ENCODE measurements around the gene ACOT12. TPM values are rescaled to one million over a fixed set of nuclear protein-coding genes. Genes with fewer than 3 reads are reported as not detected.

The ACOT12 gene
- total and polyA plus RNA-seq, 9 donors, result 0.48 TPM; not detected in 8

DNA sequence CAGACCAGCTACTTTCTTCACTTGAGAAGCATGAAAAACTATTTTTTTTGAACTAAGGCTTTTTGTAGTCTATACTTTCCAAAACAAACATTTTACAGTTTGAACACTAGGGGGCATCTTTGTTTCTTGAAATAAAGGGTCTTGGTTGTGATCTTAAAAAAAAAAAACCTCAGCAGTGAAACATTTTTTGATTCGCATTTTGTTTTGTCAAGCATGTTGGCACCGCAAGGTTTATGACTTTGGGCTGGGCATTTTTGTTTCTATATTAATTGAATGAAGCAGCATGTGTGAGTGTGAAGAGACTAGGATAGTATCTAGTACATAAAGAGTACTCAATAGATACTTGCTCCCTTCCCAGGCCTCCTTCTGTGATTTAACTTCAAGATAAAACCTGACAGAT is 31.6 kb upstream of the ACOT12 start:
- H3K4me1 ChIP-seq (ENCODE audit: insufficient read depth), result peaks cover 3% of the 10 kb centered on the region
- no peak for DNase-seq
- TF ChIP-seq, protein P1, sequence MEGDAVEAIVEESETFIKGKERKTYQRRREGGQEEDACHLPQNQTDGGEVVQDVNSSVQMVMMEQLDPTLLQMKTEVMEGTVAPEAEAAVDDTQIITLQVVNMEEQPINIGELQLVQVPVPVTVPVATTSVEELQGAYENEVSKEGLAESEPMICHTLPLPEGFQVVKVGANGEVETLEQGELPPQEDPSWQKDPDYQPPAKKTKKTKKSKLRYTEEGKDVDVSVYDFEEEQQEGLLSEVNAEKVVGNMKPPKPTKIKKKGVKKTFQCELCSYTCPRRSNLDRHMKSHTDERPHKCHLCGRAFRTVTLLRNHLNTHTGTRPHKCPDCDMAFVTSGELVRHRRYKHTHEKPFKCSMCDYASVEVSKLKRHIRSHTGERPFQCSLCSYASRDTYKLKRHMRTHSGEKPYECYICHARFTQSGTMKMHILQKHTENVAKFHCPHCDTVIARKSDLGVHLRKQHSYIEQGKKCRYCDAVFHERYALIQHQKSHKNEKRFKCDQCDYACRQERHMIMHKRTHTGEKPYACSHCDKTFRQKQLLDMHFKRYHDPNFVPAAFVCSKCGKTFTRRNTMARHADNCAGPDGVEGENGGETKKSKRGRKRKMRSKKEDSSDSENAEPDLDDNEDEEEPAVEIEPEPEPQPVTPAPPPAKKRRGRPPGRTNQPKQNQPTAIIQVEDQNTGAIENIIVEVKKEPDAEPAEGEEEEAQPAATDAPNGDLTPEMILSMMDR (IDR thresholded peaks at IDR 0.05), result peak; percentile 40 to 60 (median 45)
- TF ChIP-seq POLR2A (IDR thresholded peaks at IDR 0.05), result no peak
- TF ChIP-seq EP300 (IDR thresholded peaks at IDR 0.05), result no peak
- 1% methylated on average over 2 of the region's 2 CpGs for WGBS, 3 donors
- H3K4me3 ChIP-seq, result no peak overlapping the region
- H3K27ac ChIP-seq, result no peak overlapping the region
- no peaks in the 10 kb centered on the region for H3K27me3 ChIP-seq
- intact Hi-C loops (cut with DNase I), result loop anchor here in 3 of 4 donors (5.0 to 10.0 kb wide), 4 partner anchors 319 to 742 kb away; no protein-coding TSS in a partner anchor
- no peaks in the 10 kb centered on the region for H3K36me3 ChIP-seq
- H3K9me3 ChIP-seq, result no peaks in the 10 kb centered on the region

DNA sequence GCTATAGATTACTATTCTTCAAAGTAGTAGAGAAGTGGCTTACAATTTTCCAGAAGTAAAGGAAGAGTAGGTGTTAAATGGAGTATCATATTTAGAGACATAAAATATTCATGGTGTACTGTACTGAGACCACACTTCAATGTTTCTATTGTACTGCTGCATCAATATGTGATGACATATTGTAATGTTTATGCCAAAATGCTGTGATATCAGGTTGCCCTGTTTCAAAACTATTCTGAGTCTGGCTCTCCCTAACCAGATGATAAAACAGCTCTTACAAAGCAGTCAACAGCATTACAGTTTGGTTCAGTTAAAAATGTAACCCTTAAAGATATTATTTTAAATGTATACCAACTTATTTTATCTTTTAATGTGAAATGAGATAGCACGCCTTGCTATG is 30.8 kb upstream of the ACOT12 start:
- H3K4me3 ChIP-seq, result no peak overlapping the region
- H3K27me3 ChIP-seq, result no peaks in the 10 kb centered on the region
- 93 to 100% (median 94%) methylated on average over 1 of the region's 1 CpG for WGBS, 3 donors
- H3K9me3 ChIP-seq, result no peaks in the 10 kb centered on the region
- no peaks in the 10 kb centered on the region for H3K36me3 ChIP-seq
- no peak overlapping the region for H3K27ac ChIP-seq
- peaks cover 3% of the 10 kb centered on the region for H3K4me1 ChIP-seq (ENCODE audit: insufficient read depth)
- TF ChIP-seq POLR2A (IDR thresholded peaks at IDR 0.05), result no peak
- TF ChIP-seq EP300 (IDR thresholded peaks at IDR 0.05), result no peak
- TF ChIP-seq, protein P1 (IDR thresholded peaks at IDR 0.05), result no peak
- no peak for DNase-seq
- intact Hi-C loops (cut with DNase I), result loop anchor here in 3 of 4 donors (5.0 to 10.0 kb wide), 4 partner anchors 320 to 743 kb away; no protein-coding TSS in a partner anchor

DNA sequence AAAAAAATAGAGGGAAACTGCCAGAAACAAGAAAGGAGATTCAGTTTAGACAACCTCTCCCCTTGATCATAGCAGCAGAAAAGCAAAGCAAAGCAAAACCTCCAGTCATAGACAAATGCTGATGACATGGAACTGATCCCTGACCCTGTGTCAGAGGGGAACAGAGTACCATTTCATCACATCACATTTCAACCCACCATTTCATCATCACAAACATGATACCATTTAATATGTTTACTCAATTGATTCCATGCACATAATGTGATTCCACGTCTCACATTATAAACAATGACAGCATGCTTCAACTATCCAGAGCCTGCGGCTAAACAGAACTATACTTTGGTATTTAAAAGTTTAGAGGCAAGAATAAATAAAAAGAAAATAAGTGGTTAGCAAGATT is 28.7 kb upstream of the ACOT12 start:
- no peak for DNase-seq
- peaks cover 3% of the 10 kb centered on the region for H3K4me1 ChIP-seq (ENCODE audit: insufficient read depth)
- intact Hi-C loops (cut with DNase I), result loop anchor here in 2 of 4 donors (10.0 kb wide), 3 partner anchors 322 to 742 kb away; no protein-coding TSS in a partner anchor
- H3K27ac ChIP-seq, result no peak overlapping the region
- H3K36me3 ChIP-seq, result no peaks in the 10 kb centered on the region
- no peaks in the 10 kb centered on the region for H3K9me3 ChIP-seq
- TF ChIP-seq EP300 (IDR thresholded peaks at IDR 0.05) (no peak), POLR2A (IDR thresholded peaks at IDR 0.05) (no peak)
- TF ChIP-seq, protein P1 (IDR thresholded peaks at IDR 0.05), result no peak
- 82 to 88% (median 84%) methylated on average over 2 of the region's 2 CpGs for WGBS, 3 donors
- no peaks in the 10 kb centered on the region for H3K27me3 ChIP-seq
- no peak overlapping the region for H3K4me3 ChIP-seq

DNA sequence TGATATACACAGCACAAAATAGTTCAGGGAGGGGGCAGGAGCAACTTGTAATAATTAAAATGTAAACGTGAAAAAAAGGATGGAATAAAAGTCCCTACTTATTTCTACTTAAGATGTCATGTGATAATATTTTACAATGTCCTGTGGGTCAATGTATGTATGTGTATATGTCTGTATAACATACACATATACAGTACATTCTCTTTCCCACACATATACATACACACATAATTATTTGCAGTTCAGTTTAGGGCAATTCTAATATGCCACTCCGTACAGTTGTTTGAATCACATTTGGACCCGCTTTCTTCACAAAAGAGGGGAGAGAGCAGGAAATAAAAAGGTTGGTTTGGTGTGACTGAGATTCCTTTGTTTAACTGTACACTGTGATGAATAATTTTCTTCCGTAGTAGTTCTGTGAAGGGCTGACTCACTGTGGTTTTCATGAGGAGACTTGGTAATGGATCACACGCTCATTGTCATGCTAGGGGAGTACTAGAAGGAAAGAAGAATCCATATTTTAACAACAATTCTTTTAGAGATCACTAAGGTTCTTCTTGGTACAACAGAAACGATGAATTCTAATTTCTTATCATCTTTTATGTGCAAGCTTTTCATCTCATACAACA is 26.2 kb upstream of the ACOT12 start:
- no peak for DNase-seq
- intact Hi-C loops (cut with DNase I), result loop anchor here in 2 of 4 donors (10.0 kb wide), 3 partner anchors 325 to 745 kb away; no protein-coding TSS in a partner anchor
- no peaks in the 10 kb centered on the region for H3K4me1 ChIP-seq (ENCODE audit: insufficient read depth)
- H3K27ac ChIP-seq, result no peak overlapping the region
- H3K4me3 ChIP-seq, result no peak overlapping the region
- no peak for TF ChIP-seq POLR2A (IDR thresholded peaks at IDR 0.05)
- TF ChIP-seq, protein P1 (IDR thresholded peaks at IDR 0.05), result no peak
- TF ChIP-seq EP300 (IDR thresholded peaks at IDR 0.05), result no peak
- no peaks in the 10 kb centered on the region for H3K27me3 ChIP-seq
- H3K36me3 ChIP-seq, result no peaks in the 10 kb centered on the region
- no peaks in the 10 kb centered on the region for H3K9me3 ChIP-seq
- WGBS, 3 donors, result 64 to 74% (median 66%) methylated on average over 6 of the region's 6 CpGs
